HG02623 (cell line): ENCODE results near the gene PTPN3.

Source experiments
- ATAC-seq: cut with Tn5 transposase; IDR thresholded peaks from one replicate; pipeline ENCODE4 v1.9.1; 2021; ENCODE audit warnings: moderate library complexity; ENCODE audit not compliant: unreplicated experiment

Gene PTPN3

DNA sequence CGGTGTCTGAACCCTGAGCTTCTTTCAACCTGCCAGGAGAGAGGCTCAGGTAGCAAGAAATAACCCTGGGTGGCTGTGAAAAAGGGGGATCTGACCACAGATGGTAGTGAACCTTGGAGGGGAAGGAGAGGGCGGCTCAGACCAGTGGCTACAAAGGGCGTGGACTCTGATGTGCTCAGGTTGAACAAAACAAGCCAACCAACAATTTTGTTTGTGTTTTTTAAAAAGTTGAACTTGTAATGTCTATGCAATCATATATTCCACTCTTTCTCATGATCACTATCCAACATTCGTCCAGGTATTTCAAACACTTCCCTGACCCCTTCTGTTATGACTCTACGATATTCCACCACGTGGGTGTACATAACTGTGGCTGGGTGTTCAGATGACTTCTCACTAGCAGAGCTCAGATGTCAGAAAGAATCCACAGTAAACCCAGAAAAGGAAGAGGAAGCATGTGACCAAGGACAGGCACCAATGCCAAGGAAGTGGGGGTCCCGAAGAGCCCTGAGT is 20.0 kb downstream of the PTPN3 start:
- no peak for ATAC-seq

DNA sequence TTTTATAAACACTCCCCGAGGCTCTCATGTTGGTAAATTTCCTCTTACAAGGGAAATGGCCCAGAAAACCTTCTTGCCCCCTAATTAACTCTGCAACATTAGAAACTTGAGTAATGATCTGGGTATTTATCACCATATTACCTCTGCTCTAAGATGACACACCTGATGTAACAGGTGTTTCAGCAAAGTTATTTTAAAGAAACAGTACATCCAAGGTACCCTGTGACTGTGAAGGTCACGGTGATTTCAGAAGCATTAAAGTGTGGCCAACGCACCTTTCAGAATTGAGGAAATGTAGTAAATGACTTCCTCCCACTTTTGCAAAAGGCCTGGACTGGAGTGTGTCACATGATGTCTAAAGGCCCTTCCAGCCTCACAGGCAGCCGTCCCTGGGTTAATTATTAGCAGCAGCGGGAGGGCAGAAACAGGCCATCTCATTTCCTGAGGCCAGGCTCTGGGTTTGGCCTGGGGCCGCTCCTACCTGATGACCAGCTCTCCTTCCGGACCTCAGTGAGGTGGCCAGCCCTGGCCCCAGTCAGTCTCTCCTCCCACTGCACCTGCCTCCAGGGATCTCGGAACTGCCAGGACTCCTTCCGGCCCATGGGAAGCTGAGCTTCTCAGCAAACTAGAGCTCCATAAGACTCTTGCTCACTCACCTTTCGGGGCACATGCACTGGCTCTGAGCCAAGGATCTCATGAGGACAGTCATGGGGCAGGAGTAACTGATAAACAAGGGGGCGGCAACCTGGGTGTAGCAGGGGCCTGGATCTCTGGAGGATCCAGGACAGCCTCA is 20.7 kb downstream of the PTPN3 start:
- ATAC-seq: peak; percentile 63

DNA sequence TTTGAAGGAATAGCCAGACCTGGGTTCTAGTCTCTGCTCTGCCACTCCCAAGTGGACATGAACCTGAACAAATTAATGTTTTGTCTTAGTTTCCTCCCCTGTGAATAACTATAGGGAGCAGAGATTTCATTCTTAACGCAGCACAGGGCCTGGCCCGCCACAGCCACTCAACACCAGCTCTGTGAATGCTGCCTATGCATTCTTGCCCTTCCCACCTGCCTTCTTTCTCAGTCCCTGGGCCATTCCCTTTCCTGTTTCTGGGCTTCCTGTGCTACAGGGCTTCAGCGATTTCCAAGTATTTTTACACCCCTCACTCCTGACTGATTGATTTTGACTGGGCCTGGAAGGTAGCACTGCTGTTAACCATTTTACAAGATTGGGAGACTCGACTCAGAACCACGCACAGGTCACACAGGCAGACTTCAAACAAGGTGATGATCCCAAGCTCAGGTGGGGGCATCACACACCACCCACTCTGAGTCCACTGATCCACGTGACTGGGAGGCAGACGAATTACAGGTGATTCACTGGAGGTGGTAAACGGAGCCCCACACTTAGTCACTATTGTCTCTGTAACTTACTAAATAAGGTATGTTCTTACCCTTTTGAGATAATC is 21.4 kb downstream of the PTPN3 start:
- ATAC-seq: no peak

DNA sequence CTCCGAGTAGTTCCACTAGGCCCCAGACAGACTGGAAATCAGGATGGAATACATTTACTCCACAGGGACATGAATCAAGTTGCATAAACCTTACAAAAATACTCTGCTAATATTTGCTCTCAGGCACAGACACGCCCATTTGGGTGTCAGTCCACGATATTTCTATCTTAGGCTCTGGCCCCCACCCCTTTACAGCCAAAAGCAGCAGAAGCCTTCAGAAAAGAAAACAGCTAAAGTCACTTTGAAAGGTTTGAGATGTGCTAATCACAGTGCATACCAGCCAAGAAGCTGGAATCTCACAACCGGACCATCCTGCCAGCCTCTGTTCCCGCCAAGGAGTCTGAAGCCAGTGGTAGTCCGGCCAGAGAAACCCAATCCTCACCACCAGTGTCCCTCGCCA is 22.6 kb downstream of the PTPN3 start:
- ATAC-seq: no peak

DNA sequence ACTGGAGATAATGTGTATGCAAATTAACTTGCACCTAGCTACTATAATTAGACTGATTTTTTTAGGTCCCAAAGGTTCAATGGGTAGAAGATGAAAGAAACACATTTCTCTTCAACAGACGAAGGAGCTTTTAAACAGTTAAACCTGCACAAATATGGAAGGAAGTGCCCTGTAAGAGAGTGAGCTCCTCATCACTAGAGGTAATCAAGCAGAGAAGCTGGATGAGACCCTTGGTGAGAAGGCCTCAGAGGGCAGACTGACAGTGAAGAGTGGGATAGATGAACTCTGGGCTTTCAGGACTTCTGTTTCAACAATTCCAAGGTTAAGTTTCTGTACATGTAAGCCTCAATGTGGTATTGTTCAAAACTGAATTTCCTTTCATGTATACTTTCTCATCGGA is 23.2 kb downstream of the PTPN3 start:
- ATAC-seq: no peak

DNA sequence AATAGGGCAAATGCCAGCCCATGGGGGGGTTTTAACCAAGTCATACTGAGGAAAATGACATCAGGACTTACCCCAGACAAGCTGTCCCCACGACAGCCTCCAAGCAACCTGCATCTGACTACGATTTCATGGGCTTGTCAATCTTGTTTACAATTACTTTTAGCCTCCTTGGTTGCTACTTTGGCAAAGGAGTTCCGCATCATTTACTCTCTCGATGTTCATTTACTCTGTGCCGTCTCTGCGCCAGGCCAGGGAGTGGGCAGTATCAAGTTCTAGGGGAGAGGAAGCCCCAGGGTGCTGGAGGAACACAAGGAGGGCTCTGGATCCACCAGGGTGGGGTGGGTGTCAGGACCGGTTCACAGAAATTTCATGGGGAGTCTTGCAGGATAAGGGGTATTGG is 23.9 kb downstream of the PTPN3 start:
- ATAC-seq: no peak

DNA sequence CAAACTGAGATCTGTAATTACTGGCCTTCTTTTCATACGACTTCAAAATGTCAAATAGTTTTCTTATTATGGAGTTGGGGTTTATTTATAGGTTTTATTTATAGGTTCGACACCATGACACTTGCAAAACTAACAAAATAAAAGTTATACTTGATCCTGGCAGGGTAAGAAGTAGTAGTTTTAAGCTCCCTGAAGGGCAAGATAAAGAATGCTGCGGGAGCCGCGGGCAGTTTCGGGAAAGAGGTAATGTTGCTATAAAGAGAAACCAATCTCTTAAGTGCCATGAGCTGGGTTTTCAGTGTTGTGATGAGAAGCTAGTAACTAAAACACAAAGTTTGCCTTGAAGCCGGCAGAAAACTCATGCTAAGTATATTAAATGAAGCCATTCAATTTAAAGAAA is 24.8 kb downstream of the PTPN3 start:
- ATAC-seq: no peak

DNA sequence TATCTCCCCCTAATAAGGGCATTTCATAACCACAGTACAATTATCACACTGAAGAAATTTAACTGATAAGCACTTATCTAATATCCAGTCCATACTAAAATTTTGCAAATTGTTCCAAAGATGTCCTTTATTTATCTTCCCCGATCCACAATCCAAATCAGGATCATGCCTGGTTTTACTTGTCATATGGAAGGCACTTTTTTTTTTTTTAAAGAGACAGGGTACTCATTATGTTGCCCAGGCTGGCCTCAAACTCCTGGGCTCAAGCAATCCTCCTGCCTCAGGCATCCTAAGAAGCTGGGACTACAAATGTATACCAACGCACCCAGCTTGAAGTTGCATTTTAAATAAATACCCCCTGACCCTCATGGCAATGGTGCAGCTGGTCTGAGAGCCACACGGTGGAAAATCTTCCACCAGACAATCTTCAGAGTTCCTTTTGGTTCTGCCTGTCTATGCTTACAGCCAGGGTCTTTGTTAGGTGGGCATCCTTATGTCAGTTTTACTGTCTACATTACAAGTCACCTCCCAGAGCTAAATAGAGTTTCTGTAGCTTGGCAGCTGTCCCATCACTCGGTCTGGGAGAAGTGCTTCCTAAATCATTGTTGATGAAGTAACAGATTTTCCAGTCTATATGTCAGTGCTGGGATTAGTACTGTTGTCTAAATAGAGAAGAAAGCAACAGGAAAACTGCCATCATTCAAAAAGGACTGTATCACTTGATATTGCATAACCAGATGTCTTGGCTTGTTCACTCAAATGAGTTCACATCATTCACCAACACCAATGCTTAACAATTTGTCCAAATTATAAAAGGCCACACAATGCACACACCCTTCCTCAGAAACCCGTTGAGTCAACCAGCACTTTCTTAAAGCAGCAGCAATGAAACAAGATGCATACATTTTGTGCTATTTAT is 26.4 kb downstream of the PTPN3 start:
- ATAC-seq: no peak

DNA sequence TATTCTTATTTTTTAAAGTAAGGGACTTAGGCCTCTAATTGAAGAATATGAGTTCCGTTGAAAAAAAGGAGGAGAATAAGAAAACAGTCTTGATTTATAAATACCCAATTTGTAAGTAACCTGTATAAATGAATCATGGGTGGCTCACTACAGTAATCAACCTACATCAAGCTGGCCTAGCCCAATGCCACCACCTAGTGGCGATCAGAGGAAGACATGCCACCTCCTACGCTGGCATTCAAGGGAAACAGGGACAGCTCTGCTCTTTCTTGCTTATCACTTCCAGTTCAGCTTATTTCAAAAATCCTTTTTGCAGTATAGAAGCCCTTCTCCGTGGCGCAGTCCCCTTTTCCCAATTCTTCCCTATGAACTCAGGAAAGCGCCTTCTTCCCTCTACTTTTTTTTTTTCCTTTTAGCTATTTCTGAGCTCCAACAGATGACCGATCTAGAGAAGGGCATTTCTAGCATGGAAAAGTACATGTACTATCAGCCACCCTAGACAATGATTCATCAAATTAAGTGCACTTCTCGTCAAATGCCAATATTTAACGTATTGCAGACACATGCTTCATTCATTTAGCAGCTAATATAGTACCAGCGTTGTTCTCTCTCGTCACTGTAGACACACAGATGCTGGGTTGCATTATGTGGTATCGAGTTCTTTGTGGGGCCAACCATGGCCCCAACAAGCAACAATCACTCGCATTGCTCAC is 28.3 kb downstream of the PTPN3 start:
- peak; percentile 89 for ATAC-seq

DNA sequence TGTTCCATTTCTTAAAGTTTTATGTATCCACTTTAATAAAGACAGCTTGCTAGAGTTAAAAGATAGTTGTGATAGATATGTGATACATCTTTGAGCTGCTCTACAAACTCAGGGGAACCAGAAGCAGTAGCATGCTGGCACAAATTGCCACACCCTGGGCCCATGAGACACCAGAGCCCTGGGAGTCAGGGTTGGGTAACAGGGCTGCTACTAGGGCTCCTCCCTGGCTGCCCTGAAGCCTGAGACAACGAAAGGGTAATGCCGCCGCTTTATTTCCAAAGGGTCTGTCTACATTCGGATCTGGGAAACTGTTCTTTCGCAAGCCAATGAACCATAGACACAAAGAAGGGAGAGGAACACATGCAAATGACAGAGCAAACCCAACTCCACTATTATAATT is 29.2 kb downstream of the PTPN3 start:
- no peak for ATAC-seq

DNA sequence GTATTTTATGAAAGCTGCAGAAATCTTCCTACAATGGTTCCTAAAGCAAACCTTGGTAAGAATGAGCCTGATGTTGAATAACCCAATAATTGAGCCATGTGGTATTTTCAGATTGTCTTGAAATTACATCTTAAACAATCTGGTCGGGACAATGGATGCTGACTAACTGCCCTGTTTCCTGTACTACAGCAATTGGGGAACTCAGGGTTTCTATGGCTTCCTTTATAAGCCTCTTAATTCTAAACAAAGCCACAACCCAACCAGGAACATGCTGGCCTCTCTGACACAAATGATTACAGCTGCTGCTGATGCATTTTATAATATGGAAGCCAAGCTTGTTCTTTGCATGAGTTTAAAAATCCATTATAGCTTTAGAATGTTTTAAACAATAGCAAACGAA is 30.2 kb downstream of the PTPN3 start:
- ATAC-seq: no peak

DNA sequence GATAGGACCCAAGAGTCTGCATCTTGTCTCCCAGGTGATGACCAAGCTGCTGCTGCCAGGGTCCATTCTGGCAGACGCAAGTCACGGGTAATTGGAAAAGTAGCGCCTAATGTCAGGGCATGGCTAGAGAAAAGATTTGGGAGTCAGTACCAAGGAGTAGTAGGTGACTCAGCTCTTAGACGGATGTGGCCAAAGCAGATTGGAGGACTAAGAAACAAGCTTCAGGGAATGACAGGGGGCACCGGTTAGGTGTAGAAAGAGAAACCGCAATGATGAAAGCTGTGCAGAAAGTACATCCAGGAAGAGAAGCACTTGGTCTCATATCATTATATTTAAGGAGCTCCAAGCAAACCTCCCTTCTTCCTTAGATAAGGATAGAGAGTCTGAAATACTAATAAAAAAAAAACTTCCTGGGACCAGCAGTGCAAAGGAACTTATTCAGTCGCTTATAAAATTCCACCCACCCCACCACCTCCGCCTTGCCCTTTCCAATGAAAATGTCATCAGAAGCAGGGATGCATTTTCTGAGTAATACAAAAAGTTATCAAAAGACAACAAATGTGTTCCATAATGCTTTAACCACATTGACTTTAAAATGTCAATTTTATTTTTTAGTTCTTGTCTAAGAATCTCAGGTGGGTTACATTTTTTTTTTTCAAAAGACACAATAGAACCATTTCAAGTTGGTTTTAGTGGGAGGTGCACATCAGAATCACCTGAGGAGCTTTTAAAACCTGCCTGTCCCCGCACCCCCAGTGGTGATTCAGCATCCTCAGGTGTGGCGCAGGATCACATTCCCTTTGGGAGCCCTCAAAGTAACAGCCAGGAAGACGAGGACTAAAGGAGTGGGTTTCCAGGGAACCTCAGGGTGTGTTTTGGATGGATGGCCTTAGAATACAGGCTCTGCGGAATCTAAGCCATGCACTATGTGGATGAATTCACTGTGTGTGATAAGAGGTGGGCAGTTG is 31.2 kb downstream of the PTPN3 start:
- no peak for ATAC-seq

DNA sequence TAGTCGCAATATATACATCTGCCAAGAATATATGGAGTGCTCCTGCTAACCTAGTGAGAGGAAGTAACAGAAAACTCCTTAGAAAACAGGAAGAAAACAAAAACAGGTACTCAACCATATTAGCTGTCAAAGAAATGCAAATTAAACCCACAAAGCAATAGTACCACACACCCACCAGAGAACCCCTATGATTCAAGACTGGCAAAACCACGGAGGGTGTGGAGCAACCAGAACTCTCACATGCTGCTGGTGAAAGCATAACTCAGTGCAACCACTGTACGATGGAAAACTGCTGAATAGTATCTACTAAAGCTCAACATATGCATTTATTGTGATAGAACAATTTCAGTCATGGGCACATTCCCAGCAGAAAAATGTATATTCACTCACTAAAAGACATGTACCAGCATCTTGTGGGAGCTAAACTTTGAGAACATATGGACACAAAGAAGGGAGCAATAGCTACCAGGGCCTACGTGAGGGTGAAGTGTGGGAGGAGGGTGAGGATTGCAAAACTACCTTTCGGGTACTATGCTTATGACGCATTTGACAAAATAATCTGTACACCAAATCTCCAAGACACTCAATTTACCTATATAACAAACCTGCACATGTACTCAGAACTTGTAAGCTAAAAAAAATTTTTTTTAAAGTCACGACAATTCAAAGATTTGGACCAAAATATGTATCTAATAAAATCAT is 34.0 kb downstream of the PTPN3 start:
- no peak for ATAC-seq

DNA sequence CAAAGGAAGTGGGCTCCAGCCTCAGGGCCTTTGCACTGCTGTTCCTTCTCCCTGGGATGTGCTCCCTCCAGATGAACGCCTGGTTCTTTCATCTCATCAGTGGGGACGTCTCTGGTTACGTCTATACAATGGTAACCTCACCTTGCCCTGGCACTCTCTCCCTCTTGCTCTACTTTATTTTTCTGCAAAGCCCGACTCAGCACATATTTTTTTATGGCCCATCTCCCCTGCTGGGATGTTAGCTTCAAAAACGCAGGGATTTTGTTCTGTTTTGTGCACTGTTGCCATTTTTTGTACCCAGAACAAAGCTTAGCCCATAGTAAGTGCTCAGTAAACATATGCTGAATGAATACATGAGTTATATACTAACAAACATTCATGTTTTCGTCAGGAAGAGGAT is 37.5 kb downstream of the PTPN3 start:
- ATAC-seq: no peak

DNA sequence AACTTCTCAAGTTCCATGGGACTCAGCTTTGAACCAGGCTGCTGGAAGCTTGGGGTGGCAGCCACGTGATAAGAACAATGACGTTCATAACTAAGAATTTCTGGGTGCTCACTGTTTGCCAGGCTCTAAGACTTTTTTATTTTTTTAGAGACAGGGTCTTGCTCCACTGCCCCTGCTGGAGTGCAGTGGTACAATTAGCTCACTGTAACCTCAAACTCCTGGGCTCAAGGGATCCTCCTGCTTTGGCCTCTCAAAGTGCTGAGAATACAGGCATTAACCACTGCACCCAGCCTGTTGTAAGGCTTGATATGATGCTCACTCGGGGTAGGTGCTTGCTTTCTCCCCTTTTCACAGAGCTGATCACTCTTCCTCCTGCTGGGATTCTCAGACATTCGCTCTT is 38.7 kb downstream of the PTPN3 start:
- no peak for ATAC-seq

DNA sequence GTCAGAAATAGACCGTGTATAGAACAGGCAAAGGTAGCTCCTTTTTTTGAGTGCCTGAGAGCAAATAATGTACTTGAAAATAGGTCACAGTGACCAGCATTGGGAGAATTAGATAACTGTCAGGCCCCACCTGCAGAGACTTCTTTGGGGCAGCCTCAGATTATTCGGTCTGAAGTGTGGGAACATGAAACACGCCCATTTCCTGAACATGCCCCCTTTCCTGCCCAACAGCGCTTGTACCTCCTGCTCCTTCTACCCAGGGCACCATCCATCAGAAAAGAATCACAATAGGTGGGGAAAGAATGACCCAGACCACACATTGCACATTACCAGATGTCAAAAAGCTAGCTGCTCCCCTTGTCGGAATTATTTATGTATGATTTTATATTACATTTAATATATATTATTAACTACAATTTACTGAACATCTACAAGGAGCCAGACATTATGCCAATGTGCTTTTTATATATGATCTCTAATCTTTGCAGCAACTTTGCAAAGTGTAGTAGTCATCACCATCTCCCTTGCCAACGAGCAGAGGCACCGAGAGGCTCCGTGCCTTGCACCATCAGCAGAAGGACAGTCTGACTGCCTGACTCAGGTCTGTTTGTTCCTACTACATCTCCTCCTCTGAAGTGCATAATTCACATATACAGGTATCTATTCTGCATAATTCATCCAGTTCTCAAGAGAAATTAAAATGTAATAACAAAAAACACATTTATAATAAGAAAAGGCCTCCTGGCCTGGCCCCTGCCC is 39.5 kb downstream of the PTPN3 start:
- ATAC-seq: no peak

DNA sequence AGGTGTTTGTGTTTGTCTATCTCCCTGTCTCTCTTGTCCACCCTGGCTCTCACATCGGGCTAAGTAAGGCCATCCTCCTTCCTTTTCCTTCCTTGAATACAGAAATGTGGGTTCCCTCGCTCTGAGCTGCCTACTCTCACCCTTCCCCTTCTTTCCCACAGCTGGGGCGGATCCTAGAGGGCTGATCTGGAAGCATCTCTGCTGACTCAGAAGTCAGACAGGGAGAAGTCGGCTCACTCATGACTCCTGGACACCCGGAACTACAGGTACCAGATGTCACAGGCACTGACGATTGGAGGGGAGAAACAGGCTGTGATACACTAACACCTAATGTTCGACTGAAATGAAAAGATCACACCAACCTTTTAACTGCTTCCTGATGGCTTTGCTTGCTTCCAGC is 41.3 kb downstream of the PTPN3 start:
- ATAC-seq: no peak

DNA sequence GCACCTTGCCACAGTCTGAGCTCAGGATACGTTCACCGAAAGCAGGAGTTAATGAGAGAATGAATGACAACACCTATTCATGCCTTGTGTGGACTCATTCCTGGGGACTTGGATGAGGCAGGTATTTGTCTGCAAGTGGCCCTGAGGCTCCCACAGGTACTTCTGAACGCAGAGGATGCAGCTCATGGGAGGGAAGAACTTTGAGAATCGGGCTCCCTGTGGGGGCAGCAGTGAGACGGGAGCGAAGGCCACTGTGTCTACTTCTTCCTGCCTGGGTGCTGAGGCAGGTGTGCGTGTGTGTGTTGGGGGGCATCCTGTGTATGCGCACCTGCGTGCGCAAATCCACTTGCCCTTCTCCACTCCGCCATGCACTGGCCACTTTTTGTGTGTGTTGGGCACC is 42.2 kb downstream of the PTPN3 start:
- no peak for ATAC-seq
